K562 (cell line): ENCODE data around the gene DNAAF3. TPM values are rescaled to one million over a fixed set of nuclear protein-coding genes. Genes with fewer than 3 reads are reported as not detected.

Experiments used
- BCOR ChIP-seq: fragments of 450-650 bp; IDR thresholded peaks from 2 replicates; pipeline ENCODE4 v1.6.1; 2016
- CBFA2T2 ChIP-seq: fragments of 450-650 bp; conservative IDR thresholded peaks from 2 replicates; pipeline ENCODE4 v1.6.1; 2017; ENCODE audit warnings: mild to moderate bottlenecking
- JUN ChIP-seq, 2 experiments: sonication (generic) in 1 of 2; formaldehyde crosslinking in 1 of 2; IDR thresholded peaks; 2 replicates each; pipeline versions ENCODE4 v1.6.1 to v1.8.0; 2012 to 2022; ENCODE audit warnings: borderline replicate concordance in 2 of 2, mild to moderate bottlenecking in 2 of 2, improper control_type of control experiment in 1 of 2, low read depth in 1 of 2, low read length in 1 of 2, missing genetic modification reagents in 1 of 2
- KDM1A ChIP-seq, 2 experiments: fragments of 450-650 bp; IDR thresholded peaks; 2 replicates each; pipeline ENCODE4 v1.6.1; 2016; ENCODE audit warnings: mild to moderate bottlenecking in 2 of 2
- KDM4B ChIP-seq, 2 experiments: fragments of 450-650 bp in 1 of 2; sonication (generic) in 1 of 2; IDR thresholded peaks; 2 replicates each; pipeline ENCODE4 v1.6.1; 2016 to 2017; ENCODE audit warnings: borderline replicate concordance in 2 of 2, antibody characterized with exemption in 1 of 2, low read depth in 1 of 2, mild to moderate bottlenecking in 1 of 2
- MTA3 ChIP-seq: fragments of 450-650 bp; formaldehyde crosslinking; IDR thresholded peaks from 2 replicates; pipeline ENCODE4 v1.6.1; 2017; ENCODE audit warnings: mild to moderate bottlenecking, borderline replicate concordance
- MYC ChIP-seq, 2 experiments: fragments of 250-450 bp in 1 of 2; sonication (Bioruptor Pico) in 1 of 2; IDR thresholded peaks; 2 replicates each; pipeline versions ENCODE4 v1.5.1 to v1.6.1; 2012 to 2021; ENCODE audit warnings: low read depth in 2 of 2, borderline replicate concordance in 1 of 2, improper control_type of control experiment in 1 of 2, low read length in 1 of 2, mild to moderate bottlenecking in 1 of 2, moderate library complexity in 1 of 2
- SMARCA4 ChIP-seq: fragments of 450-650 bp; IDR thresholded peaks from 2 replicates; pipeline ENCODE4 v1.6.1; 2016
- TCF3 ChIP-seq: sonication (generic); formaldehyde crosslinking; IDR thresholded peaks from 2 replicates; pipeline ENCODE4 v1.4.0; 2020; ENCODE audit warnings: mild to moderate bottlenecking, missing genetic modification reagents
- TEAD1 ChIP-seq, 2 experiments: fragments of 450-650 bp in 1 of 2; sonication (generic) in 1 of 2; formaldehyde crosslinking; IDR thresholded peaks; 2 replicates each; pipeline versions ENCODE4 v1.4.0 to v1.8.0; 2020 to 2022; ENCODE audit warnings: mild to moderate bottlenecking in 2 of 2, missing genetic modification reagents in 1 of 2
- TRIM24 ChIP-seq, 2 experiments: fragments of 450-650 bp; IDR thresholded peaks; 2 replicates each; pipeline ENCODE4 v1.6.1; 2016
- XRCC5 ChIP-seq: fragments of 200-400 bp; formaldehyde crosslinking; IDR thresholded peaks from 2 replicates; pipeline ENCODE4 v1.6.1; 2017; ENCODE audit warnings: low read depth, mild to moderate bottlenecking, low read length
- polyA plus RNA-seq, 8 experiments: library from polyadenylated mRNA; depleted of rRNA in 4 of 8; stranded (reverse) in 5 of 8; unstranded in 3 of 8; fragments of >200 nt; fragmentation: Nextera tagmentation in 2 of 8; fragmentation: Illumina TruSeq in 1 of 8; extraction: Ambion mirVana in 2 of 8; extraction: Trizol in 1 of 8; gene quantifications; 2 replicates each; pipeline versions ENCODE4 v1.2.1 to v1.2.3, GENCODE V29; 2011 to 2014; ENCODE audit warnings: inconsistent platforms in 1 of 8, missing spikeins in 1 of 8
- total RNA-seq, 7 experiments: library from RNA; depleted of rRNA in 6 of 7; stranded (reverse); fragments of >200 nt in 6 of 7; fragmentation: Illumina TruSeq in 2 of 7; extraction: Trizol in 2 of 7; gene quantifications; 2 replicates each; pipeline versions ENCODE4 v1.2.1 to v1.2.3, GENCODE V29; 2011 to 2021; ENCODE audit warnings: low replicate concordance in 1 of 7
- TF ChIP-seq, protein P1 (sequence below), 2 experiments: fragments of 150-350 bp in 1 of 2; IDR thresholded peaks; 2 replicates each; pipeline ENCODE4 v1.6.1; 2012 to 2016; ENCODE audit warnings: low read depth in 2 of 2, low read length in 2 of 2, mild to moderate bottlenecking in 1 of 2, moderate library complexity in 1 of 2
- TF ChIP-seq, protein P2 (sequence below): fragments of 450-650 bp; IDR thresholded peaks from 2 replicates; pipeline ENCODE4 v1.6.1; 2016; ENCODE audit warnings: mild to moderate bottlenecking
- TF ChIP-seq, protein P3 (sequence below): sonication (generic); formaldehyde crosslinking; IDR thresholded peaks from 2 replicates; pipeline ENCODE4 v1.8.0; 2022; ENCODE audit warnings: mild to moderate bottlenecking, missing genetic modification reagents, borderline replicate concordance

DNAAF3 gene
- total and polyA plus RNA-seq, 9 of the 15 experiments (the other 6 are each of a cell fraction or from before 2014, with no cell fraction given) = 21.6 to 61.5 (median 43.0) TPM

DNA sequence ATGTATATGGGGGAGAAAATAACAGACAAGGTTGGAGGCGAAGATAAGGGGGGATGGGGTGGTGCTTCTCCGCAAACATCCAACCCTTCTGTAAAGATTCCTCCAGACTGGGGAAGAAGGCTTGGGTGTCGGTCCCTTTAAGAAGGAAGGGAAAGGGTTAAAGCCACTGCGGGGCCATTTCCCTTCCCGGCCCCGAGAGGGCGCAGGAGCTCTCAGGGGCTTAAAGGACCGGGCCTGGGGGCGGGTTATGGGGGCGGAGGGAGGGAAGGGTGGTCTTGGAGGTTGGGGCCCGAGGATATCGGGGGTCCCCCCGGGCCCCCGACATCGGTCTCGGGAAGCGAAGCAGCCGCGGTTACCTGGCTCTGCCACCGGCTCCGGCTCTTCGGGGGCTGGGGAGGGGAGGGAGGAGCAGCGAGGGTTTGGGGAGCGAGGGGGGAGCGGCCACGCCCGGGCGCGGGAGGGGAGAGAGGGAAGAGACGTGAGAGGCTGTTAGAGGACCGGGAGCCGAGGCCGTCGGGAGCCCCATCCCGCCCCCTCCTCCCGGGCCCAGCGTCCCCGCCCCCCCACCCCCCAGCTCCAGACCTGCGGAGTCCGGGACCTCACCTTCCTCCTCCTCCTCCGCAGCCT is 20.2 kb downstream of the DNAAF3 start (continued):
- peak; percentile 95 for TF ChIP-seq XRCC5
- TF ChIP-seq, protein P1, sequence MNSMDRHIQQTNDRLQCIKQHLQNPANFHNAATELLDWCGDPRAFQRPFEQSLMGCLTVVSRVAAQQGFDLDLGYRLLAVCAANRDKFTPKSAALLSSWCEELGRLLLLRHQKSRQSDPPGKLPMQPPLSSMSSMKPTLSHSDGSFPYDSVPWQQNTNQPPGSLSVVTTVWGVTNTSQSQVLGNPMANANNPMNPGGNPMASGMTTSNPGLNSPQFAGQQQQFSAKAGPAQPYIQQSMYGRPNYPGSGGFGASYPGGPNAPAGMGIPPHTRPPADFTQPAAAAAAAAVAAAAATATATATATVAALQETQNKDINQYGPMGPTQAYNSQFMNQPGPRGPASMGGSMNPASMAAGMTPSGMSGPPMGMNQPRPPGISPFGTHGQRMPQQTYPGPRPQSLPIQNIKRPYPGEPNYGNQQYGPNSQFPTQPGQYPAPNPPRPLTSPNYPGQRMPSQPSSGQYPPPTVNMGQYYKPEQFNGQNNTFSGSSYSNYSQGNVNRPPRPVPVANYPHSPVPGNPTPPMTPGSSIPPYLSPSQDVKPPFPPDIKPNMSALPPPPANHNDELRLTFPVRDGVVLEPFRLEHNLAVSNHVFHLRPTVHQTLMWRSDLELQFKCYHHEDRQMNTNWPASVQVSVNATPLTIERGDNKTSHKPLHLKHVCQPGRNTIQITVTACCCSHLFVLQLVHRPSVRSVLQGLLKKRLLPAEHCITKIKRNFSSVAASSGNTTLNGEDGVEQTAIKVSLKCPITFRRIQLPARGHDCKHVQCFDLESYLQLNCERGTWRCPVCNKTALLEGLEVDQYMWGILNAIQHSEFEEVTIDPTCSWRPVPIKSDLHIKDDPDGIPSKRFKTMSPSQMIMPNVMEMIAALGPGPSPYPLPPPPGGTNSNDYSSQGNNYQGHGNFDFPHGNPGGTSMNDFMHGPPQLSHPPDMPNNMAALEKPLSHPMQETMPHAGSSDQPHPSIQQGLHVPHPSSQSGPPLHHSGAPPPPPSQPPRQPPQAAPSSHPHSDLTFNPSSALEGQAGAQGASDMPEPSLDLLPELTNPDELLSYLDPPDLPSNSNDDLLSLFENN (IDR thresholded peaks at IDR 0.05; ENCODE audit: low read depth in 2 of 2, low read length in 2 of 2) = peak in 1 of 2 experiments; percentile 50; a peak in 1 of 4 replicates
- TF ChIP-seq BCOR = peak; percentile 16; the same call in 1 of the 2 replicates
- TF ChIP-seq CBFA2T2 = 0 out of 2 replicates have a peak, but pooled peaks have one; percentile 28
- TF ChIP-seq TRIM24 (IDR thresholded peaks at IDR 0.05) = peak in 1 of 2 experiments; percentile 11; a peak in 1 of 4 replicates
- 0 out of 4 replicates have a peak, but pooled peaks of 1 of the 2 experiments have one; percentile 50 for TF ChIP-seq KDM4B (IDR thresholded peaks at IDR 0.05; ENCODE audit: borderline replicate concordance in 2 of 2, low read depth in 1 of 2)
- 0 out of 2 replicates have a peak, but pooled peaks have one; percentile 9 for TF ChIP-seq MYC (IDR thresholded peaks at IDR 0.05; ENCODE audit: low read depth, low read length)
- TF ChIP-seq MYC (CRISPR knock-in tag; IDR thresholded peaks at IDR 0.05; ENCODE audit: borderline replicate concordance, low read depth) = no peak
- TF ChIP-seq SMARCA4 = peak; percentile 36; the same call in 1 of the 2 replicates
- TF ChIP-seq MTA3 = peak; percentile 49; the same call in 1 of the 2 replicates
- peak in 1 of 2 experiments; percentile 18; a peak in 1 of 4 replicates for TF ChIP-seq TEAD1 (CRISPR knock-in tag; IDR thresholded peaks at IDR 0.05)
- peak; percentile 60 for TF ChIP-seq TCF3 (CRISPR knock-in tag)
- TF ChIP-seq JUN (IDR thresholded peaks at IDR 0.05; ENCODE audit: borderline replicate concordance, low read depth, low read length) = 0 out of 2 replicates have a peak, but pooled peaks have one; percentile 13
- no peak for TF ChIP-seq JUN (CRISPR knock-in tag; IDR thresholded peaks at IDR 0.05; ENCODE audit: borderline replicate concordance)
- TF ChIP-seq, protein P2, sequence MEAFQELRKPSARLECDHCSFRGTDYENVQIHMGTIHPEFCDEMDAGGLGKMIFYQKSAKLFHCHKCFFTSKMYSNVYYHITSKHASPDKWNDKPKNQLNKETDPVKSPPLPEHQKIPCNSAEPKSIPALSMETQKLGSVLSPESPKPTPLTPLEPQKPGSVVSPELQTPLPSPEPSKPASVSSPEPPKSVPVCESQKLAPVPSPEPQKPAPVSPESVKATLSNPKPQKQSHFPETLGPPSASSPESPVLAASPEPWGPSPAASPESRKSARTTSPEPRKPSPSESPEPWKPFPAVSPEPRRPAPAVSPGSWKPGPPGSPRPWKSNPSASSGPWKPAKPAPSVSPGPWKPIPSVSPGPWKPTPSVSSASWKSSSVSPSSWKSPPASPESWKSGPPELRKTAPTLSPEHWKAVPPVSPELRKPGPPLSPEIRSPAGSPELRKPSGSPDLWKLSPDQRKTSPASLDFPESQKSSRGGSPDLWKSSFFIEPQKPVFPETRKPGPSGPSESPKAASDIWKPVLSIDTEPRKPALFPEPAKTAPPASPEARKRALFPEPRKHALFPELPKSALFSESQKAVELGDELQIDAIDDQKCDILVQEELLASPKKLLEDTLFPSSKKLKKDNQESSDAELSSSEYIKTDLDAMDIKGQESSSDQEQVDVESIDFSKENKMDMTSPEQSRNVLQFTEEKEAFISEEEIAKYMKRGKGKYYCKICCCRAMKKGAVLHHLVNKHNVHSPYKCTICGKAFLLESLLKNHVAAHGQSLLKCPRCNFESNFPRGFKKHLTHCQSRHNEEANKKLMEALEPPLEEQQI = no peak
- TF ChIP-seq, protein P3, sequence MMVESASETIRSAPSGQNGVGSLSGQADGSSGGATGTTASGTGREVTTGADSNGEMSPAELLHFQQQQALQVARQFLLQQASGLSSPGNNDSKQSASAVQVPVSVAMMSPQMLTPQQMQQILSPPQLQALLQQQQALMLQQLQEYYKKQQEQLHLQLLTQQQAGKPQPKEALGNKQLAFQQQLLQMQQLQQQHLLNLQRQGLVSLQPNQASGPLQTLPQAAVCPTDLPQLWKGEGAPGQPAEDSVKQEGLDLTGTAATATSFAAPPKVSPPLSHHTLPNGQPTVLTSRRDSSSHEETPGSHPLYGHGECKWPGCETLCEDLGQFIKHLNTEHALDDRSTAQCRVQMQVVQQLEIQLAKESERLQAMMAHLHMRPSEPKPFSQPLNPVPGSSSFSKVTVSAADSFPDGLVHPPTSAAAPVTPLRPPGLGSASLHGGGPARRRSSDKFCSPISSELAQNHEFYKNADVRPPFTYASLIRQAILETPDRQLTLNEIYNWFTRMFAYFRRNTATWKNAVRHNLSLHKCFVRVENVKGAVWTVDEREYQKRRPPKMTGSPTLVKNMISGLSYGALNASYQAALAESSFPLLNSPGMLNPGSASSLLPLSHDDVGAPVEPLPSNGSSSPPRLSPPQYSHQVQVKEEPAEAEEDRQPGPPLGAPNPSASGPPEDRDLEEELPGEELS (CRISPR knock-in tag) = no peak
- peak; percentile 19 to 59; a peak in 1 of 4 replicates for TF ChIP-seq KDM1A (IDR thresholded peaks at IDR 0.05)
